ENCODE data around the gene SAMD4B. TPM values are rescaled to one million over a fixed set of nuclear protein-coding genes. Genes with fewer than 3 reads are reported as not detected.
A peak's percentile ranks its signal among the peaks of the same experiment; 100 is the strongest.

The SAMD4B gene
- total and polyA plus RNA-seq, 8 donors: 49.9 to 136 (median 66.2) TPM

DNA sequence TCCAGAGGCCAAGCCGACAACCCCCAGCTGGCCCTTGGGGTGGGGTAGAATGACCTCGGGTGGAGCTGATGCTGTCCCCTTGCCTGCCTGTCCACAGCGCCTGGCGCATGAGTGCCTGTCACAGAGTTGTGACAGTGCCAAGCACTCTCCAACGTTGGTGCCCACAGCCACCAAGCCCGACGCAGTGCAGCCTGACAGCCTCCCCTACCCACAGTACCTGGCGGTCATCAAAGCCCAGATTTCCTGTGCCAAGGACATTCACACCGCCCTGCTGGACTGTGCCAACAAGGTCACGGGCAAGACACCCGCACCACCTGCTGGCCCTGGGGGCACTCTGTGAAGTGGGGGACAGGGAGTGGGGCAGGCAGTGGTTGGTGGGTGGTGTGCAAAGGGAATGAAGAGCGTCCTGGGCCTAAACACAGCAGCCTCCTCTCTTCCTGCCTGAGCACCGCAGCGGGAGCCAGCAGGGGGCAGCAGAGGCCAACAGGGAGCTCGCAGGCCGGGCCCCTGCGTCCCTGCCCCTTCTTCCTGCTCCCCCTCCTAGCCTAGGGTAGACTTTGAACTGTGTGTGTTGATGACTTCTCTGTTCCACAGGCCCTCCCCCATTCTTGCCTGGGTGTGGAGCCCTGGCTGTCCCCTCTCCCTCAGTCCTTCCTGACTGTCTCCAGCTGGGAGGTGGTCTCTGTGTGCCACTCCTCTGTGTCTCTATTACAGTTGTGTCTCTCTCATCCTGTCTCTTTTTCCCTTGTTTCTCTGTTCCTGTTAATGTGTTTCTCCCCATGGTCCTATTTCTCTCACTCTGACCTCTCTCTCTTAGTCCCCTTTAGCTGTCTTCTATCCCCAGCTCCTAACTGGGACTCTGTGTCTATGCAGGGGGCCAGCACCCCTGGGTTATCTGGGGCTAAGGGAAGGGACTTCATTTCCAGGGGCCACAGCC lies 55.4 kb downstream of the SAMD4B start:
- H3K36me3 ChIP-seq: peaks cover 17 to 43% (median 39%) of the 10 kb centered on the region in 4 donors
- TF ChIP-seq POLR2AphosphoS5 (IDR thresholded peaks at IDR 0.05): peak; percentile 63 to 94 (median 78)
- TF ChIP-seq, protein P1, sequence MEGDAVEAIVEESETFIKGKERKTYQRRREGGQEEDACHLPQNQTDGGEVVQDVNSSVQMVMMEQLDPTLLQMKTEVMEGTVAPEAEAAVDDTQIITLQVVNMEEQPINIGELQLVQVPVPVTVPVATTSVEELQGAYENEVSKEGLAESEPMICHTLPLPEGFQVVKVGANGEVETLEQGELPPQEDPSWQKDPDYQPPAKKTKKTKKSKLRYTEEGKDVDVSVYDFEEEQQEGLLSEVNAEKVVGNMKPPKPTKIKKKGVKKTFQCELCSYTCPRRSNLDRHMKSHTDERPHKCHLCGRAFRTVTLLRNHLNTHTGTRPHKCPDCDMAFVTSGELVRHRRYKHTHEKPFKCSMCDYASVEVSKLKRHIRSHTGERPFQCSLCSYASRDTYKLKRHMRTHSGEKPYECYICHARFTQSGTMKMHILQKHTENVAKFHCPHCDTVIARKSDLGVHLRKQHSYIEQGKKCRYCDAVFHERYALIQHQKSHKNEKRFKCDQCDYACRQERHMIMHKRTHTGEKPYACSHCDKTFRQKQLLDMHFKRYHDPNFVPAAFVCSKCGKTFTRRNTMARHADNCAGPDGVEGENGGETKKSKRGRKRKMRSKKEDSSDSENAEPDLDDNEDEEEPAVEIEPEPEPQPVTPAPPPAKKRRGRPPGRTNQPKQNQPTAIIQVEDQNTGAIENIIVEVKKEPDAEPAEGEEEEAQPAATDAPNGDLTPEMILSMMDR (IDR thresholded peaks at IDR 0.05): peak in 6 of 7 experiments; percentile 25 to 99 (median 98)
- TF ChIP-seq EP300 (IDR thresholded peaks at IDR 0.05): no peak
- H3K4me1 ChIP-seq: peaks cover 37 to 72% (median 48%) of the 10 kb centered on the region in 4 donors
- peak; percentile 96 for DNase-seq
- 17 to 26% (median 19%) methylated on average over 14 to 17 of the region's 17 CpGs for WGBS, 5 donors
- H3K27ac ChIP-seq: peak overlapping the region; percentile 84 to 100 (median 98)
- intact Hi-C loops (cut with DNase I; ENCODE audit: low total_unique reads): no loop called here
- peak overlapping the region in 1 of 4 donors; percentile 24 for H3K4me3 ChIP-seq
- H3K9me3 ChIP-seq: no peaks in the 10 kb centered on the region
- H3K27me3 ChIP-seq: no peaks in the 10 kb centered on the region

DNA sequence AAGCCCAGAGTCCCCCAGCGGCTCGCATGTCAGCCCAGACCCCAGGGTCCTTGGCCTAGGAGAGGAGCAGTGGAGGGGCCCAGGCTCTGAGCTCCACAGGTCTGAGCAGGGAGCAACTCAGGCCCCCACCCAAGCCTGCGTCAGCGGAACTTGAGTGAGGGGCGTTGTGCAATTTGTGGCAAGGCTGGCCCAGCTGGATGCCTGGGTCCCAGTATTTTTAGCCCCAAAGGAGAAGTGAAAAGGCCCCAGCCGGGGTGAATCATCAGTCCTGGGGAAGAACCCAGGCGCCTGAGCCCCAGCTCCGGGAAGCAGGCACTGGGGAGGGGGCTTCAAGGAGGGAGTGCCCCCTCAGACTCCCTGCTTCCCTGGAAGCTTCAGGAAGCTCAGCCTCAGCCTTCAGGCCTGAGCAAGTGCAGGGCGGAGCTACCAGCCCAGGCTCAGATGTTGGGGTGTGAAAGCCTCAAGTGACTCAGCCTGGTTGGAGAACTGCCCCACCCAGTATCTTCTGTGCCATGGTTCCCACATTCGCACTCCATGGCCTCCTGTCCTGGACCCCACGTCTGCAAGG lies 56.2 kb downstream of the SAMD4B start:
- intact Hi-C loops (cut with DNase I; ENCODE audit: low total_unique reads): no loop called here
- WGBS, 5 donors: 49 to 71% (median 66%) methylated on average over 6 to 11 of the region's 11 CpGs
- Histone ChIP-seq H3K4me3 (peak overlapping the region in 1 of 4 donors; percentile 24), H3K36me3 (peaks cover 14 to 39% (median 36%) of the 10 kb centered on the region in 4 donors), H3K9me3 (no peaks in the 10 kb centered on the region), H3K27me3 (no peaks in the 10 kb centered on the region), H3K4me1 (peaks cover 36 to 72% (median 50%) of the 10 kb centered on the region in 4 donors), H3K27ac (peak overlapping the region; percentile 84 to 100 (median 98))
- DNase-seq: peak; percentile 73 to 83
- peak in 2 of 3 donors; percentile 66 to 69 for TF ChIP-seq POLR2AphosphoS5 (IDR thresholded peaks at IDR 0.05)
- TF ChIP-seq, protein P1 (IDR thresholded peaks at IDR 0.05): no peak

DNA sequence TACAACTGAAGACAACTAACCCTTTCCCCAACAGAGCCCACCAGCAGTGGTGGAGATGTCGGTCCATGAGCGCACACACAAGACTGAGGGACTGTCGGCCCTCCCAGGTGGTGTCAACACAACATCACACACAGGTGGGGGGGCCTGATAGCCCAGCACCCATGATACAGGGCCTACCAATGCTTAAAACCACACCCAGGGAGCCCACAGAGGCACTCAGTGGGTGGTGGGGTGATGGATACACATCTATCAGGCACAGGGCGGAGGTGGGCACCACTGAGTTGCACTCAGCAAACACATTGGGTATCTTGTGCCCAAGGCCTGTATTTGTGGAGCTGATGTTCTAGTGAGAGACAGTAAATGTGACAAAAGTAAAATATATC lies 57.4 kb downstream of the SAMD4B start:
- TF ChIP-seq, protein P1 (IDR thresholded peaks at IDR 0.05): no peak
- no peak for TF ChIP-seq EP300 (IDR thresholded peaks at IDR 0.05)
- TF ChIP-seq POLR2A (IDR thresholded peaks at IDR 0.05): no peak
- TF ChIP-seq POLR2AphosphoS5 (IDR thresholded peaks at IDR 0.05): no peak
- Histone ChIP-seq H3K27ac (peak overlapping the region; percentile 9 to 100 (median 98)), H3K27me3 (no peaks in the 10 kb centered on the region), H3K36me3 (peaks cover 5 to 26% (median 24%) of the 10 kb centered on the region in 4 donors), H3K4me3 (no peak overlapping the region), H3K4me1 (peaks cover 44 to 69% (median 60%) of the 10 kb centered on the region in 4 donors), H3K9me3 (no peaks in the 10 kb centered on the region)
- intact Hi-C loops (cut with DNase I; ENCODE audit: low total_unique reads): no loop called here
- no peak for DNase-seq
- WGBS, 5 donors: 94 to 98% (median 96%) methylated on average over 4 of the region's 4 CpGs

DNA sequence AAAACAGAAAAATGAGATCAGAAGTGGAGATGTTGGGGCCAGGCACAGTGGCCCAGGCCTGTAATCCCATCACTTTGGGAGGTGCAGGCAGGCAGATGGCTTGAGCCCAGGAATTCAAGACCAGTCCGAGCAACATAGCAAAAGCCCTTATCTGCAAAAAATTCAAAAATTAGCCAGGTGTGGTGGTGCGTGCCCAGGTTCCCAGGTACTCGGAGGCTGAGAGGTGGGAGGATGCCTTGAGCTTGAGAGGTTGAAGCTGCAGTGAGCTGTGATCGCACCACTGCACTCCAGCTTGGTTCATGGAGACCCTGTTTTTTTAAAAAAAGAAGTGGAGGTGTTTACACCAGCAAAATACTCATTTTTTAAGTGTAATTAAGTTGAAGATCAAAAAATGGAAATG lies 57.8 kb downstream of the SAMD4B start:
- peak overlapping the region; percentile 9 to 100 (median 98) for H3K27ac ChIP-seq

More for the DNA sequence above, 57.8 kb downstream of the SAMD4B start:
- Histone ChIP-seq H3K27me3 (no peaks in the 10 kb centered on the region), H3K4me3 (no peak overlapping the region), H3K9me3 (no peaks in the 10 kb centered on the region), H3K4me1 (peaks cover 48 to 73% (median 64%) of the 10 kb centered on the region in 4 donors), H3K36me3 (peaks cover 4 to 22% (median 19%) of the 10 kb centered on the region in 4 donors)
- DNase-seq: no peak
- TF ChIP-seq POLR2A (IDR thresholded peaks at IDR 0.05) (no peak), EP300 (IDR thresholded peaks at IDR 0.05) (no peak), POLR2AphosphoS5 (IDR thresholded peaks at IDR 0.05) (no peak)
- TF ChIP-seq, protein P1 (IDR thresholded peaks at IDR 0.05): no peak
- WGBS, 5 donors: 55 to 80% (median 67%) methylated on average over 4 of the region's 4 CpGs
- intact Hi-C loops (cut with DNase I; ENCODE audit: low total_unique reads): no loop called here

Measured in stomach (tissue), 9 donors.